Mesenchymal stem cell (in vitro differentiated cells and primary cell): ENCODE measurements around the gene SNAP23.

ENCODE experiments used
- DNase-seq: peaks from one replicate; pipeline ENCODE4 v3.0.0-alpha.2; 2013
- H2AFZ ChIP-seq: one replicate; pipeline ENCODE4 v1.6.1; 2013; ENCODE audit warnings: low read depth, mild to moderate bottlenecking, control low read depth, inconsistent platforms, low read length, moderate library complexity
- H2AK5ac ChIP-seq: 2 replicates; pipeline ENCODE4 v1.6.1; 2013; ENCODE audit warnings: low read length, moderate library complexity, mild to moderate bottlenecking, inconsistent platforms; ENCODE audit not compliant: severe bottlenecking
- H2BK120ac ChIP-seq: one replicate; pipeline ENCODE4 v1.6.1; 2013; ENCODE audit warnings: low read depth, mild to moderate bottlenecking, inconsistent platforms, low read length, moderate library complexity
- H2BK12ac ChIP-seq, 2 experiments: one replicate each; pipeline ENCODE4 v1.6.1; 2013; ENCODE audit warnings: inconsistent platforms in 2 of 2, low read length in 2 of 2, mild to moderate bottlenecking in 2 of 2, moderate library complexity in 2 of 2, control low read depth in 1 of 2
- H2BK15ac ChIP-seq: one replicate; pipeline ENCODE4 v1.6.1; 2013; ENCODE audit warnings: mild to moderate bottlenecking, low read depth, inconsistent platforms; ENCODE audit not compliant: poor library complexity, severe bottlenecking
- H2BK5ac ChIP-seq: 2 replicates; pipeline ENCODE4 v1.6.1; 2013; ENCODE audit warnings: low read depth, mild to moderate bottlenecking, low read length, control low read depth, inconsistent platforms; ENCODE audit not compliant: poor library complexity, severe bottlenecking
- H3K14ac ChIP-seq, 2 experiments: one replicate each; pipeline ENCODE4 v1.6.1; 2013; ENCODE audit warnings: inconsistent platforms in 2 of 2, low read length in 2 of 2, control low read depth in 1 of 2, mild to moderate bottlenecking in 1 of 2, moderate library complexity in 1 of 2
- H3K18ac ChIP-seq, 2 experiments: one replicate each; pipeline ENCODE4 v1.6.1; 2013; ENCODE audit warnings: inconsistent platforms in 2 of 2, low read length in 2 of 2, control low read depth in 1 of 2, low read depth in 1 of 2, mild to moderate bottlenecking in 1 of 2
- H3K23ac ChIP-seq, 2 experiments: one replicate each; pipeline ENCODE4 v1.6.1; 2013; ENCODE audit warnings: inconsistent platforms in 2 of 2, low read length in 2 of 2, mild to moderate bottlenecking in 2 of 2, moderate library complexity in 2 of 2, control low read depth in 1 of 2
- H3K27ac ChIP-seq: 2 replicates; pipeline ENCODE4 v1.5.1; 2013; ENCODE audit warnings: mild to moderate bottlenecking, moderate library complexity, low read length, control low read depth, inconsistent platforms; ENCODE audit not compliant: poor library complexity, severe bottlenecking
- H3K27me3 ChIP-seq, 2 experiments: 2 replicates each; pipeline versions ENCODE4 v1.6.1 to v1.7.0; 2013; ENCODE audit warnings: low read length in 2 of 2, mild to moderate bottlenecking in 2 of 2, moderate library complexity in 2 of 2, control low read depth in 1 of 2, inconsistent platforms in 1 of 2; ENCODE audit not compliant: control insufficient read depth in 1 of 2, insufficient read depth in 1 of 2
- H3K36me3 ChIP-seq, 2 experiments: 2 replicates each; pipeline versions ENCODE4 v1.6.1 to v1.7.0; 2013; ENCODE audit warnings: low read length in 2 of 2, control low read depth in 1 of 2, inconsistent platforms in 1 of 2, low read depth in 1 of 2, mild to moderate bottlenecking in 1 of 2; ENCODE audit not compliant: insufficient read depth in 2 of 2, control insufficient read depth in 1 of 2
- H3K4ac ChIP-seq, 2 experiments: one replicate each; pipeline ENCODE4 v1.6.1; 2013; ENCODE audit warnings: inconsistent platforms in 2 of 2, low read length in 2 of 2, mild to moderate bottlenecking in 2 of 2, moderate library complexity in 2 of 2, control low read depth in 1 of 2, low read depth in 1 of 2
- H3K4me1 ChIP-seq: 2 replicates; pipeline ENCODE4 v1.6.1; 2013; ENCODE audit warnings: low read depth, low read length, control low read depth; ENCODE audit not compliant: control insufficient read depth, insufficient read depth
- H3K4me2 ChIP-seq: 2 replicates; pipeline ENCODE4 v1.6.1; 2013; ENCODE audit warnings: low read length, mild to moderate bottlenecking, inconsistent platforms; ENCODE audit not compliant: poor library complexity, severe bottlenecking
- H3K4me3 ChIP-seq, 2 experiments: 2 replicates each; pipeline versions ENCODE4 v1.5.1 to v1.7.0; 2013; ENCODE audit warnings: low read length in 2 of 2, mild to moderate bottlenecking in 2 of 2, control low read depth in 1 of 2, low read depth in 1 of 2; ENCODE audit not compliant: insufficient read depth in 1 of 2
- H3K79me1 ChIP-seq: replicated peaks from 2 replicates; pipeline ENCODE4 v1.6.1; 2013; ENCODE audit warnings: mild to moderate bottlenecking, control low read depth, low read length, inconsistent platforms; ENCODE audit not compliant: poor library complexity, severe bottlenecking
- H3K9ac ChIP-seq: 2 replicates; pipeline ENCODE4 v1.7.0; 2013; ENCODE audit warnings: mild to moderate bottlenecking, low read length, moderate library complexity
- H3K9me3 ChIP-seq: 2 replicates; pipeline ENCODE4 v1.7.0; 2013; ENCODE audit warnings: mild to moderate bottlenecking, low read length; ENCODE audit not compliant: control insufficient read depth
- H4K8ac ChIP-seq: one replicate; pipeline ENCODE4 v1.6.1; 2013; ENCODE audit warnings: inconsistent platforms, mild to moderate bottlenecking, low read length, moderate library complexity
- H4K91ac ChIP-seq: one replicate; pipeline ENCODE4 v1.6.1; 2013; ENCODE audit warnings: mild to moderate bottlenecking, low read length, inconsistent platforms
- whole genome bisulfite sequencing: methylation state at CpG from one replicate; pipeline ENCODE4 v1.1.7; 2013; ENCODE audit warnings: mixed read lengths; 5-methylcytosine and 5-hydroxymethylcytosine counted together

The SNAP23 gene

DNA sequence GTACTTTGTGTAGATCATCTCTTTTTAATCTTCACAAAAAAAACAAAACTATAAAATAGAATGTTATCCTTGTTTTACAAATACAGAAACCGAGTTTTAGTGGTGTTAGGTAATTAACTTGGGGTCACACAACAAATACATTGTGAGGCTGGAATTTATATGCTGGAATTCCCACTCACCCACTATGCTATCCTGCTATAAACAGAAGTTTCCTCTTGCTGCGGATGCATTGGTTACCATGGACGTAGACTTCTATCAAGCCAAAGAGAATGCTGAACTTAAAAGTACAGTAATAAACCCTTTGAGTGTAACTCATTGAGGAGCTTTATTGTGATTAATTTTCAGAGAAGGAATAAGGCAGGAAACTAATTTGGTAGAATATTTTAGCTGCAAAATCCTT is 9.2 kb downstream of the SNAP23 start:
- Histone ChIP-seq H2AK5ac (no peak overlapping the region), H4K91ac (no peak overlapping the region), H2BK120ac (no peak overlapping the region), H3K27me3 (no peaks in the 10 kb centered on the region), H3K36me3 (peaks cover 0 to 3% of the 10 kb centered on the region in 2 experiments), H4K8ac (no peak overlapping the region), H3K27ac (peak overlapping the region; percentile 56), H3K79me1 (peaks cover 17% of the 10 kb centered on the region), H3K9me3 (no peaks in the 10 kb centered on the region), H3K14ac (no peak overlapping the region), H3K23ac (no peak overlapping the region), H3K18ac (no peak overlapping the region), H3K9ac (peak overlapping the region; percentile 31), H2BK5ac (no peak overlapping the region), H3K4ac (no peak overlapping the region), H3K4me1 (peaks cover 12% of the 10 kb centered on the region), H2BK12ac (no peak overlapping the region), H3K4me2 (no peak overlapping the region), H2AFZ (no peak overlapping the region), H2BK15ac (no peak overlapping the region), H3K4me3 (no peak overlapping the region)
- WGBS: 93% methylated on average over 2 of the region's 3 CpGs
- DNase-seq: no peak

- no peak overlapping the region for H3K4ac ChIP-seq
- no peak overlapping the region for H2BK15ac ChIP-seq
- WGBS: 88% methylated on average over 2 of the region's 4 CpGs
- H3K18ac ChIP-seq: no peak overlapping the region
- H4K8ac ChIP-seq: no peak overlapping the region
- H2AK5ac ChIP-seq: no peak overlapping the region
- no peak overlapping the region for H2BK12ac ChIP-seq
- H3K9me3 ChIP-seq: no peaks in the 10 kb centered on the region
- peaks cover 4% of the 10 kb centered on the region for H3K4me1 ChIP-seq
- no peak overlapping the region for H3K4me3 ChIP-seq
- no peak overlapping the region for H2BK5ac ChIP-seq
- H3K14ac ChIP-seq: no peak overlapping the region
- H3K4me2 ChIP-seq: no peak overlapping the region
- H2BK120ac ChIP-seq: no peak overlapping the region
- DNase-seq: no peak
- H3K27me3 ChIP-seq: no peaks in the 10 kb centered on the region
- H3K79me1 ChIP-seq: peaks cover 18% of the 10 kb centered on the region
- no peak overlapping the region for H4K91ac ChIP-seq
- H3K36me3 ChIP-seq: peaks cover 7% of the 10 kb centered on the region in 2 experiments
- H3K23ac ChIP-seq: no peak overlapping the region
- H3K9ac ChIP-seq: no peak overlapping the region
- no peak overlapping the region for H3K27ac ChIP-seq
- no peak overlapping the region for H2AFZ ChIP-seq
Measured at GRCh38 chr15:42507514-42507913, 12.1 kb downstream of the SNAP23 start.

- Histone ChIP-seq H3K4me1 (peaks cover 4% of the 10 kb centered on the region), H3K36me3 (peaks cover 7 to 11% of the 10 kb centered on the region in 2 experiments), H3K9me3 (no peaks in the 10 kb centered on the region), H3K4me2 (no peak overlapping the region), H2BK120ac (no peak overlapping the region), H2BK5ac (no peak overlapping the region), H2AK5ac (no peak overlapping the region), H2AFZ (no peak overlapping the region), H3K27me3 (no peaks in the 10 kb centered on the region), H3K4ac (no peak overlapping the region), H3K9ac (peak overlapping the region; percentile 7), H3K14ac (no peak overlapping the region), H3K79me1 (peaks cover 18% of the 10 kb centered on the region), H3K23ac (no peak overlapping the region), H2BK12ac (no peak overlapping the region), H2BK15ac (no peak overlapping the region), H3K18ac (no peak overlapping the region), H3K27ac (no peak overlapping the region), H4K91ac (no peak overlapping the region), H3K4me3 (no peak overlapping the region), H4K8ac (no peak overlapping the region)
- peak; percentile 77 for DNase-seq
- 79% methylated on average over 8 of the region's 9 CpGs for WGBS
Measured at GRCh38 chr15:42508263-42508690, 12.8 kb downstream of the SNAP23 start.

- Histone ChIP-seq H4K91ac (no peak overlapping the region), H3K36me3 (peaks cover 13 to 27% of the 10 kb centered on the region in 2 experiments), H3K4me1 (peaks cover under 1% of the 10 kb centered on the region), H2BK12ac (no peak overlapping the region), H3K9ac (peak overlapping the region; percentile 56), H2BK120ac (no peak overlapping the region), H3K4ac (no peak overlapping the region), H4K8ac (no peak overlapping the region), H2BK5ac (no peak overlapping the region), H3K23ac (no peak overlapping the region), H3K9me3 (no peaks in the 10 kb centered on the region), H3K4me2 (no peak overlapping the region), H2AFZ (no peak overlapping the region), H3K27ac (peak overlapping the region; percentile 13), H3K4me3 (no peak overlapping the region), H3K79me1 (peaks cover 22% of the 10 kb centered on the region), H3K18ac (no peak overlapping the region), H2AK5ac (no peak overlapping the region), H2BK15ac (no peak overlapping the region), H3K27me3 (no peaks in the 10 kb centered on the region), H3K14ac (no peak overlapping the region)
- no CpG with 5 or more reads among the region's 4 CpGs for WGBS
- no peak for DNase-seq
Measured at GRCh38 chr15:42510258-42511006, 15.0 kb downstream of the SNAP23 start.
